Stomach (tissue), 4 donors: ENCODE data around the gene LSG1.

Experiments used
- CTCF ChIP-seq, 7 experiments: fragments of 450-650 bp in 4 of 7; fragments of 200-600 bp in 3 of 7; sonication (generic) in 3 of 7; IDR thresholded peaks; one replicate each; pipeline ENCODE4 v1.5.1; 2016 to 2019; ENCODE audit warnings: antibody characterized with exemption in 7 of 7, control low read depth in 2 of 7, mild to moderate bottlenecking in 1 of 7
- EP300 ChIP-seq: sonication (generic); formaldehyde crosslinking; IDR thresholded peaks from one replicate; pipeline ENCODE4 v1.6.1; 2017; ENCODE audit warnings: antibody characterized with exemption

GRCh38 chr3:194602669-194603171 lies 69.3 kb downstream of the LSG1 start:
- no peak for TF ChIP-seq CTCF (IDR thresholded peaks at IDR 0.05)
- TF ChIP-seq EP300 = no peak
